CD4-positive, alpha-beta T cell treated with Interleukin-6 for 4 hours (primary cell): ENCODE results near the gene COX19.
"Not testable (repeated sequence)": the region's sequence is repeated elsewhere in the genome, so short reads cannot be mapped to it uniquely, and the experiment has no call there.

Experiments used
- DNase-seq: peaks from one replicate; pipeline ENCODE4 v3.0.0-alpha.2; 2020; ENCODE audit warnings: mixed read lengths

Gene COX19

GRCh38 chr7:939843-940242 lies 35.5 kb downstream of the COX19 start:
- no peak for DNase-seq

DNA sequence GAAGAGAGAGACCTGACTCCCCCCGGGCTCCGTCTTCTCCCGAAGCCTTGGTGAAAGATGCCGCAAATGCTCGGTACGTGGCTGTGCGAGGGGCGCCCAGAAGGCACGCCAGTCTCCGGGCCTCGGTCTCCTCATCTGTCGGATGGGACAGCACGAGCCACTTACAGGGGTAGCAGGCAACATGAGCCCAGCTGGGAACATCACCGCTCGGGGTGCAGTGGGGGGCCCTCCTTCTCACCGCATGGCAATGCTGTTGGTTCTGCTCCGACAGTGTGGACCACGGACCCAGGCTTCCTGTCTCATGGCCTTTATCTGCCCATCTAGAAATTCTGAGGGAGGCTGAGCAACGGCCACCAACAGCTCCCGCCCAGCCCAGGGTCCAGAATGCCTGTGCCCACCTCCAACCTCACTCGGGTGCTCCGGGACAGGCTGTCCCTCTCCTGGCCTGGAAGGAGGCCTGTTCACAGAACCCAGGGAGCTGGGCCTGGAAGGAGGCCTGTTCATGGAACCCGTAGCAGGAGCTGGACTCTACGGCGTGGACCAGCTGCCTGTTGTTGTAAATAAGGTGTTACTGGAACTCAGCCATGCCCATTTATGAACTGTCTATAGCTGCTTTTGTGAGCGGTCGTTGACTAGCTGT lies 36.7 kb downstream of the COX19 start:
- DNase-seq = no peak

DNA sequence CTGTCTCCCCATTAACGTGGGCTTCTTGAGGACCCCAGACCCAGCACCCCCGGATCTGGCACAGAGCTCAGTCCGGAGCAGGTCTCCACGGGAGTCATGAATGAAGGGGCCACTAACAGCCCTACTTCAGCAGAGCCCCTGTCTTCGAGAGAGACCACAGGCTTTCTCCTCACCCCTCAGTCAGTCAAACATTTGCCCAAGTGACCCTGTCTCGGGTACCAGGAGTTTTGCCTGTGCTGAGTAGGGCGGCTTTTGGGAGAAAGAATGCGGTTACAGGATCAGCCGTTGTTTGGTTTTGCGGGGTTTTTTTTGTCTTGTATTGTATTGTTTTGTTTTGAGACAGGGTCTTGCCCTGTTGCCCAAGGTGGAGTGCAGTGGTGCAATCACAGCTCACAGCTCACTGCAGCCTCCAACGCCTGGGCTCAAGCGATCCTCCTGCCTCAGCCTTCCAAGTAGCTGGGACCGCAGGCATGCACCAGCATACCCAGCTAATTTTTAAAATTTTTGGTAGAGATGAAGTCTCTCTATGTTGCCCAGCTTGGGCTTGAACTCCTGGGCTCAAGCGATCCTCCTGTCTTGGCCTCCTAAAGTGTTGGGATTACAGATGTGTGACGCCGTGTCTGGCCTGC lies 37.4 kb downstream of the COX19 start:
- no peak for DNase-seq

DNA sequence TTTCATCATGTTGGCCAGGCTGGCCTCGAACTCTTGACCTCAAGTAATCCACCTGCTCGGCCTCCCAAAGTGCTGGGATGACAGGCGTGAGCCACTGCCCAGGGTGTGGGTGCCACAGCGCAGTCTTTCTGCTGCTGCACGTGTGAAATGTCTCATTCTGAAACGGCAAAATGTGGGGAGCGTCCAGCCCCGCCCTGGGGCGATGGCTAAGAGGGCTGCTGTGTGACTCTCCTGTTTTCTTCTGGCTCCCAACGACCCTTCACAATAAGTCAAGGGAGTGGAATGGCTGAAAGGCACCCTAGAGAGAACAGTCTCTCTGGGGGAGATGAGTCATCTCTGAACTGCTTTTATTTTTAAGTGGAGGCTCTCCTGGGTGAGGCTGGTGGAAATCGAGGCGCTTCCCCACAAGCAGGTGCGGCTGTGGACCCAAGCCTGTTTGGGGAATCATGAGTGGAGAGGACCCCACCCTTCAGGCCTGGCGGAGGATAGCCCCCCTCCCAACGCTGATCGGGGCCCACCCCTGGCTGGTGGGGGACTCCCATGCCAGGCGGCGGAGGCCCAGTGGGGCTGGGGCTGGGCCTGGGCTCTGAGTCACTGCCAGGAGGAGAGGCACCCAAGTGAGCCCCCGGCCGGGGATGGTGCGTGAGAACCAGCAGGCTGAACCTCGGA lies 38.8 kb downstream of the COX19 start:
- no peak for DNase-seq

DNA sequence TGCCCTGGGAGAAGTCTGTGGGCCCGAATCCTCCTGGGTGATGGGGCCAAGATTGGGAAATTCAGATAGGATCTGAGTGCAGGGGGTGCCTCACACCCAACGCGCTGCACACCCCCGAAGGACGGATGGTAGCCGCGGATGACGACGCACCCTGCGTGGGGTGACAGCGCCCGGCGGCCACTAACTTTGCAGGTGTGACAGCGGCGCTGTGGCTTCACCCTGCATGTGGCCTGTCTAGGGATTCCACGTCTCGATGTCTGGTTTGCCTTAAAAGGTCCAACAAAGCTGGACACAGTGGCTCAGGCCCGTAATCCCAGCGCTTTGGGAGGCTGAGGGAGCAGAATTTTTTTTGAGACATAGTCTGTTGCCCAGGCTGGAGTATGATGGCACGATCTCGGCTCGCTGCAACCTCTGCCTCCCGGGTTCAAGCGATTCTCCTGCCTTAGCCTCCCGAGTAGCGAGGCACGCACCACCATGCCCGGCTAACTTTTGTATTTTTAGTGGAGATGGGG lies 39.4 kb downstream of the COX19 start:
- DNase-seq = no peak

- no peak for DNase-seq
Measured at GRCh38 chr7:935164-935873, 40.0 kb downstream of the COX19 start.

- no peak for DNase-seq
Measured at GRCh38 chr7:934469-935163, 40.7 kb downstream of the COX19 start.

DNA sequence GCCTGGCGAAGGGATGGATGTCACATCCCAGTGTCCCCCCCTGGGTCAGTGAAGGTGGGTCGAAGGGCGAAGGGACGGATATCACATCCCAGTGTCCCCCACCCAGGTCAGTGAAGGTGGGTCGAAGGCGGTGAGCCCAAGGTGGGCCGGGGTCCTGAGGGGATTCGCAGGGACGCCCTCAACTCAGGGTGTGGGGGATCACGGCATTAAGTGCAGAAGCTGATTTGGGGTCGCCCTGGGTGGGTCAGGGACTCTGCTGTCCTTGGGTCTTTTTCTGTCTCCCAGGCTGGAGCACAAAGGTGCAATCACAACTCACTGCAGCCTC lies 42.7 kb downstream of the COX19 start:
- no peak for DNase-seq

DNA sequence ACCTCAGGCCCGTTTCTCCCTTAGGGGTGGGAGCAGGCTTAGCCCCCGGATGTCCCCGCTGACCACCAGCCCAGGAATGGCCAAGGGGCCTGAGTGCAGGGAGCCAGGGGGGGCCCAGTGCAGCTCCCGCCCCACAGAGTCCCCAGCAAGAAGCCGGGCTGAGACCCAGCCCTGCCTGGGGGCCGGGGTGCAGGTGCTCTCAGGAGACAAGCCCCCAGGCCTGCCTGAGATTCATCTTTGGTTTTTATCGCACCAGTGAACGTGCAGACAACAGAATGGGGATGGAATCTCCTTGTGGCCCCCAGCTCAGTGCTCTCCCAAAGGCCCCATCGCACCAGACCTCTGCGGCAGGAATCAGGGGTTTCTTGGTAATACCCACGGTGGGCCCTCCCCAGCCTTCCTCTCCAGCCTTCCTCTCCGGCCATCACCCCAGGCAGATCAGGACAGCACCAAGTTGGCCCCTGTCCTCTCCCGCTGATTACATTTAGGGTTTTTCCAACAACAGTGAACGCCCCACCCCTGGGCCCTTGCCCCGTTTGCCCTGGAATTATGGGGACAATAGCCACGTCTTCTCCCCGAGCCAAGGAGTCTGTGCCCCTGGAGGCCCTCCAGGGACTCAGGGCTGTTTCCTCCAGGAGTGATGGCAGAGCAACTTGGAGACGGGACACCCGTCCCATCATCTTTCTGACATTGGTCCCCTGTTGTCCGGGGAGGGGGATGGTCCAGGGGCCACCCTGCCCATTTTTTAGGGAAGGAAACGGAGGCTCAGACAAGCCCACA lies 43.3 kb downstream of the COX19 start:
- DNase-seq = no peak

DNA sequence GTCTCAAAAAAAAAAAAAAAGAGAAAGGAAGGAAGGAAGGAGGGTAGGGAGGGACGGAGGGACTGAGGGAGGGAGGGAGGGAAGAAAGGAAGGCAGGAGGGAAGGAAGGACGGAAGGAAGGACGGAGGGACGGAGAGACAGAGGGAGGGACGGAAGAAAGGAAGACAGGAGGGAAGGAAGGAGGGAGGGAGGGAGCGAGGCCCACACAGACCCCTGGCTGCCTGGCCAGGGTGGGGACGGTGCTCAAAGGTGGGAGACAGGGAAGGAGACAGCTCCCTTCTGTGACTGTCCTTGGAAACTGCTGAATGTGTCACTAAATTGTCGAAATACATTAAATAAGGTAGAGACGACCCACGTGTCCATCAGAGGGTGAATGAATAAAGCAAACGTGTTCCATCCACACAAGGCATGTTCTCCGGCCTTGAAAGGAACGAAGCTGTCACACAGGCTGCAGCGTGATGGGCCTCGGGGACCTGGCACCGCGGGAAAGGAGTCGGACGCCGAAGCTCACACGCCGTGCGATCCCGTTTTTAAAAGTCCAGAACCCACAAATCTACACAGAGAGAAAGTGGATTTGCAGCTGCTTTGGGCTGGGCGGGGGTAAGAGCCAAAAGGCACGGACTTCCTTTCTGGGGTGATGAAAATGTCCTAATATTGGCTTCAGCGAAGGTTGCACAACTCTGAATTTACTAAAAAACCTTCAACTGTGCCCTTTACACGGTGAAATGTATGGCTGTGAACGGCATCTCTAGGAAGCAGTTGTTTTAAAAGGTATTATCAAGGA lies 44.2 kb downstream of the COX19 start:
- DNase-seq = no peak

DNA sequence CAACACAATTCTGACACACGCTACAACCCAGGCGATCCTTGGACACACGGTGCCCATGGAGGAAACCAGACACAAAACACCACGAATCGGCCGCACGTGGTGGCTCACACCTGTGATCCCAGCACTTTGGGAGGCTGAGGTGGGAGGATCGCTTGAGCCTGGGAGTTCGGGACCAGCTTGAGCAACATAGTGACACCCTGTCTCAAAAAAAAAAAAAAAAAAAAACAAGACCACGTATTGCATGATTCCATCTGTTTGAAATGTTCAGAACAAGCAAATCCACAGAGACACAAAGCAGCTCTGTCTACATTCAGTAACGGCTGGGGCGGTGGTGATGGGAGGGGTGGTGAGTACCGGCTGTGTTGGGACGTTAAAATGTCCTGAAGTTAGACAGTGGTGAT lies 46.0 kb downstream of the COX19 start:
- DNase-seq = no peak

DNA sequence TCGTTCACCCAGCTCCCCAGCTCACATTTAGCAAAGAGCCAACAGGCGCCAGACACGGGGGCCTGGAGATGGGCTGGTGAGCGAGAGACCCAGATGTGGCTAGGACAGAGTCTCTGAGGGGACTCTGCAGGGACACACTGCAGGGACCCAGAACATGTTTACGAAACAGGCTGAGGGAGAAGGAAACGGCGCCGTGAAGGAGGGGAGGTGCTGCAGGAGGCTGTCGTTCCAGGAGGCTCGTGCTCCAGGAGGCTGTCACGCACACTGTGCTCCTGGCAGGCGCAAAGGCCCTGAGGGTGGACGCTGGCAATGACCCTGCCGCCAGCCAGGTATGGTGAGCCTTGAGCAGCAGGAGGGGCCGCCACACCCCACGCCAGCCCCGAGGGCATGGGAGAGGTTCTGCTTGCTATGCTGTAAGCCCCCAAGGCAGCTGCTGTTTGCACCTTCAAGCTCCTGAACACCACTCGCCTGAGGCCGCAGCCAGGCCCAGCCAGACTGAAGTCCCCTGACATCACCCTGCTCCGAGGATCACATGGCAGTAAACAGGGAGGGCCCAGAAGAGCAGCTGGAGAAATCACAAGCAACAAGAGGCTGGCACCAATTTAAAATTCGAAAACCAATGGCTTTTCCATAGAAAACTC lies 48.2 kb downstream of the COX19 start:
- no peak for DNase-seq

DNA sequence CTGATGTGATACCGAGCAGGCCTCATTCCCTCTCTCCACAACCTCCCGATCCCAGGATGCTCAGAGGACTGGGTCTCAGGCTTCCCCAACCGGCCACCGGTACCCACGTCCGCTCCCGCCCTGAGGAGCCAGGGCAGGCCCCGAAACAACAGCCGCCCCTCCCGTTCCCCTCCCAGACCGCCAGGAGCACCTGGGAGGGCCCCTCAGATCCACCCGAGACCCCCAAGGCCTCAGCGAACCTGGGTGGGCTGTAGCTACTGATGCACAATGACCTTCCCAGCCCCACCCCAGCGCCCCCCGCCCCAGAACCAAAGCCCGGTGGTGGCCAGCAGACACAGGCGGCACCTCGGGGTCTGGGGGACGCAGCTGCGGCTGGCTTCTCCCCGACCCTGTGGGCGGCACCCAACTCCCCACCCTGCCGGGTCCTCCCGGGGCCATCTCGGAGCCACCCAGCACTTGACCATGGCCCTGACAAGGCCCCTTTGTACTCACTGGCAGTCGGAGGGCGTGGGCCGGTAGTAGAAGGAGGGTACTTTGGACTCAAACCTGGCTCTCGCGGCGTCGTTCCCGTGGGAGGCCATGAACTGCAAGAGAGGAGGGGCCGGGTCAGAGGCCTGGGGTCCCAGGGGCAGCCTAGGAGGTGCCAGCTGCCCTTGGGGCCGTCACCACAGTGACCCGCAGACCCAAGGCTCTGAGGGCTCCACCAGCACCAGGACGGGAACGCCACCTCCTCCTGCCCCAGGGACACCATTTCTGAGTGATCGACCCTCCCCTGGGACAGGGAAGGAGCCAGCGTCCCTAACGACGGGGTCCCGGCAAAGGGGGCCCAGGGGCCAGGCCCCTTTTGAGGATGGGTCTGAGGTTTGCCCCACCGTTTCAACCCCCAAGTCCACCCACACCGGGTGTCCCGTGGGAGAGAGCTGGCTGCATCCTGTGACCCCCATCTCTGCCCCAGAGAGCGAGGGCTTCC lies 49.0 kb downstream of the COX19 start:
- DNase-seq = no peak

DNA sequence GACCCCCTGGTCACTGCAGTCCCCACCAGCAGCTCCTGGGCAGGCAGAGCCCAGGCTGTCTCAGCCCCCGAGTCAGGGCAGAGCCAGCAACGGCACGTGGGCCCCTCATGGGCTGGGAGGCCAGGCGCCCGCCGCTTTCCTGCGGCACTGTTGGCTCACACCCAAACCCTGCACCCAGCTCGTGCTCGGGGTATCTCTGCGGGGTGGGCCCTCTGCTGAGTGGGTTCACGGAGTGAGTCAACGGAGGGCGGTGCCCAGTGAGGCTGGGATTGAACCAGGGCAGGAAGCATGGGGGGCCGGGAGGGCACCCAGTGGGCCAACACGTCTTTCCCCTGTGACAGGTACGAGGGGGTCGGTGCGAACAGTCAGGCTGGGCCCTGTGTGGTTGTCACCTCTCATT lies 49.7 kb downstream of the COX19 start:
- DNase-seq = peak; percentile 61

DNA sequence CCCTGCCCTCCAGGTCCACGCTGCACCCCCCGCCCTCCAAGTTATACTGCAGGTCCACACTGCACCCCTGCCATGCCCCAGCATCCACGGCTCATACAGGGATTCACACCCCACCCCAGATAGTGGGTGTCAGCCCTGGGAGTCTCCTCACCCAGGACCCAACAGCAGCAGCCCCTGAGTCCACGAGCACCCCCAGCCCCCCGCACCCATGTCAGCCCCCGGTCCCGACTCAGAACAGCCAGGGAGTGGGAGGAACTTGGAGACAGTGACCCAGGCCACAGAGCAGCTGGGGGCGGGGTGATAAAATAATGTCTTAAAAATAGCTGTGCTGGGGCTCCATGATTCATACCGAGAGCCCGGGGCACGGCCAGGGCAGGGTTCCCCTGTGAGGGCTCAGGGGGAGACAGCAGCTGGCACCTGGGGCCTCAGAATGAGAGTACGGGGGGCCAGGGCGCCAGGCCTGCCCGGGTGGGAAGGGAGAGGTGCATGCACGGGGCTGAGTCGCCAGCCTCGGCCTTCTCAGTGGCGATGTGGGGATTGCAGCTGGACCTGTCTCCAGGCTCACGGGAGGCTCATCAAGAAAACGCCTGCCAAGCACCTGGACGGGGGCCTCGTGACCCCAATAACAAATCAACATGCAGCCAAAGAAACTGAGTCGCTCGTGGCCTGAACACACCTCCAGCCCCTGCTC lies 50.7 kb downstream of the COX19 start:
- DNase-seq = peak; percentile 50

DNA sequence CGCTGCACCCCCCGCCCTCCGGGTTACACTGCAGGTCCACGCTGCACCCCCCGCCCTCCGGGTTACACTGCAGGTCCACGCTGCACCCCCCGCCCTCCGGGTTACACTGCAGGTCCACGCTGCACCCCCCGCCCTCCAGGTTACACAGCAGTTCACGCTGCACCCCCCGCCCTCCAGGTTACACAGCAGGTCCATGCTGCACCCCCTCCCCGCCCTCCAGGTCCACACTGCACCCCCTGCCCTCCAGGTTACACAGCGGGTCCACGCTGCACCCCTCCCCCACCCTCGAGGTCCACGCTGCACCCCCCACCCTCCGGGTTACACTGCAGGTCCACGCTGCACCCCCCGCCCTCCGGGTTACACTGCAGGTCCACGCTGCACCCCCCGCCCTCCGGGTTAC lies 51.3 kb downstream of the COX19 start:
- not testable (repeated sequence) for DNase-seq

GRCh38 chr7:923108-924041 lies 52.0 kb downstream of the COX19 start:
- DNase-seq = peak; percentile 96
